ENCODE measurements around the gene RPS2. TPM values are rescaled to one million over a fixed set of nuclear protein-coding genes. Genes with fewer than 3 reads are reported as not detected.
"Not testable (repeated sequence)": the region's sequence is repeated elsewhere in the genome, so short reads cannot be mapped to it uniquely, and the experiment has no call there.

RPS2 gene
- total RNA-seq (2014; rRNA removed; shearing (Covaris generic); ENCODE audit: low replicate concordance) = 7,960 and 10,766 TPM in 2 replicates

DNA sequence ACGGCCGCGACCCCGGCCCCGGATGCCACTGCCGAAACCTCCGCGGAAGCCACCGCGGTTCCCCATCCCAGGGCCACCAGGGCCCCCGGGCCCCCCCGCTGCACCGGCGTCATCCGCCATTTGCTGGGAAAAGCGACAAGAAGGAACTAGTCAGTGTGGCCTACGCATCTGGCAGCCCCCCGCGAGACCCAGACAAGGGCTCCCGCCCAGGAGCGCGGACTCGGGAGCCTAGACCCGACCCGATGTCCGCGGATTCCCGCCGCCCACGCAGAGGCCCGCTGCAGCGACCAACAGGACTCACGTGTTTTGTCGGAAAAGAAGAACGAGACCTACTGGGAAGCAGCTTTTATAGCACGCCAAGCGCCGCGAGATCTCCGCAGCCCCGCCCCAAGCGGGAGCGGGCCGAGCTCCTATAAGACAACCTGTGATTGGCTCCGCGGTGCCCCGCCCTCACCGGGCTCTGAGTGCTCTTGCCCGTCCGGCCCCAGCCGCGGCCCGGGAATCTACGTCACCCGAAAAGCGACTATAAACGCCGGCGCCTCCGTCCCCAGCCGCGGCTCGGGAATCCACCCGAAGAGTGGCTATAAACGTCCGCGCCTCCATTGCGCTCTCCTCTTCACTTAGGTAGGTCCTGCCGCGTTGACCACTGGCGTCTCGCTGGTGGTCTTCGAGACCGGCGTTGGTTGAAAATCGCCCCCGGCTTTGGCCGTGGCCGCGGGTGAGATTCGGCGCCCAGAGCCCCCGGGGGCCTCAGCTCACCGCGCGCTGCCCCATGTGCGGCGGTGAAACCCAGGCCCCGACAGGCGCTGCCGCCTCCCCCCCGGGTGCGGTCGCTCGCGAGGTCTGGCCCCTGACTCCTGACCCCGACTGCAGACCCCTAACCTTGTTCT, at the start of gene RPS2:
RPS2 (minus strand) TSS at position 321 of the 890 bp plus-strand sequence; CDS start at position 120, 201 bp downstream.
- in situ Hi-C loops (cut with HindIII; ENCODE audit: low pct_unique_long_range_greater_than_20kb, low sequenced_read_pairs) = loop anchor here (10.0 kb wide), 1 partner anchor 100 kb away; no protein-coding TSS in a partner anchor
- peak; percentile 97 for DNase-seq (ENCODE audit: low read depth)

GRCh38 chr16:2013527-2013926, 48.9 kb upstream of the RPS2 start:
- no peak for DNase-seq (ENCODE audit: low read depth)
- in situ Hi-C loops (cut with HindIII; ENCODE audit: low pct_unique_long_range_greater_than_20kb, low sequenced_read_pairs) = no loop called here

DNA sequence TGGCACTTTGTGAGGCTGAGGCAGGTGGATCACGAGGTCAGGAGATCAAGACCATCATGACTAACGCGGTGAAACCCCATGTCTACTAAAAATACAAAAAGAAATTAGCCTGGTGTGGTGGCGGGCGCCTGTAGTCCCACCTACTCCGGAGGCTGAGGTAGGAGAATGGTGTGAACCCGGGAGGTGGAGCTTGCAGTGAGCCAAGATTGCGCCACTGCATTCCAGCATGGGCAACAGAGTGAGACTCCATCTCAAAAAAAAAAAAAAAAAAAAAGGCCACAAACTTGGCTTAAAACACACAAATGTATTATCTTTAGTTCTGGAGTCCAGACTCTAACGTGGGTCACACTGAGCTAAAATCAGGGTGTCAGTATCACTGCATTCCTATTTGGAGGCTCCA, 47.1 kb upstream of the RPS2 start:
- DNase-seq (ENCODE audit: low read depth); in situ Hi-C loops (cut with HindIII; ENCODE audit: low pct_unique_long_range_greater_than_20kb, low sequenced_read_pairs): not testable (repeated sequence)

- DNase-seq (ENCODE audit: low read depth) = peak; percentile 84
- in situ Hi-C loops (cut with HindIII; ENCODE audit: low pct_unique_long_range_greater_than_20kb, low sequenced_read_pairs) = no loop called here
Observed at GRCh38 chr16:2009791-2010510, 45.3 kb upstream of the RPS2 start, which contains the start of gene ZNF598. Gene ZNF598 (minus strand): TSS chr16:2009821.

DNA sequence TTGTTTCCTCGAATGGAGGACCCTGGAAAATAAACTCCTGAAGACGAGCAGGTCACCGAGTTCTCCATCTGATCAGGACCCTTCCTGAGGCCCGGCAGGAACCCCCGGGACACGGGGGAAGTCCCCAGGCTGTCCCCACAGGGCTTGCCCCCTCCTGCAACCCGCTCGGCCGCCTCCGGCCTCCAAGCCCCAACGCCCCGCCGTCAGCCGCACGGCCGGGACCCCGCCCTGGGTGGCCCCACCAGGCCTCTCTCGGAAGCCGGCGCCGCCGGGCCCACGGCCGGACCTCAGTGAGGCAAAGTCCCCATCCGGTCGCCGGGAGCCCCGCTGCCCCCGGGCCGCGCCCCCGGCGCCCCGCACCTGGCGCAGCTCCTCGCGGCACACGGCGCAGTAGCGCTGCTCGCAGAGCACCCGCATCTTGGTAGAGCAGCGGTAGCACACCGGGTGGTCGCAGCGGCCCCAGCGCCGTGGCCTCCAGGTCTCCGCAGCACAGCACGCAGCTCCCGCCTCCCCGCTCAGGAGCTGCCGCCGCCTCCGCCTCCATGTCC, 44.6 kb upstream of the RPS2 start:
- no peak for DNase-seq (ENCODE audit: low read depth)

GRCh38 chr16:2008631-2009163, 44.1 kb upstream of the RPS2 start:
- DNase-seq (ENCODE audit: low read depth) = no peak
- in situ Hi-C loops (cut with HindIII; ENCODE audit: low pct_unique_long_range_greater_than_20kb, low sequenced_read_pairs) = no loop called here

More for the DNA sequence above, 44.6 kb upstream of the RPS2 start:
- in situ Hi-C loops (cut with HindIII; ENCODE audit: low pct_unique_long_range_greater_than_20kb, low sequenced_read_pairs) = no loop called here

DNA sequence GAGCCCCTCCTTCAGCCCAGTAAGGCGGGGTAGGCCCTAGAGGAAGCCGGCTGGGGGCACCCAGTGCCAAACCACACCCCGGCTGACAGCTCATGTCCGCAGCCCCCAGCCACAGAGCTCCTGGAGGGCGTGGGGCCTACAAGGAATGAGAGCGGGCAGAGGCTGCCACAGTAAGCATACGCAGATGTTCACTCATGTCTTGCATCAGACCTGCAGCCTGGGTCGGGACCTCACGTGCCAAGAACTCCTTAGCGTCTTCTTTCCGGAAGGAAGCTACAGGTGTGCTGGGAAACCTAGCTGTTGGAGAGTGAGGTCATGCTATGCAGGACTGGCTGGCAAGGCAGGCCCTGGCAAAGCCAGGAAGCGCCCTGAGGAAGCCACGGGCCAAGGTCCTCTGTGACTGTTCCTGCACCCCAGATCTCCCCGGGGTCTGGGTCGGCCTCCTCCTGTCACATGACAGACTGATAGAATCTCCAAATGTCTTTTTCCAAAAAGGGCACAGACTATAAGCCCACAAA, 43.4 kb upstream of the RPS2 start:
- in situ Hi-C loops (cut with HindIII; ENCODE audit: low pct_unique_long_range_greater_than_20kb, low sequenced_read_pairs) = no loop called here
- no peak for DNase-seq (ENCODE audit: low read depth)

- DNase-seq (ENCODE audit: low read depth) = no peak
- in situ Hi-C loops (cut with HindIII; ENCODE audit: low pct_unique_long_range_greater_than_20kb, low sequenced_read_pairs) = no loop called here
Observed at GRCh38 chr16:2007081-2007836, 42.6 kb upstream of the RPS2 start.

- in situ Hi-C loops (cut with HindIII; ENCODE audit: low pct_unique_long_range_greater_than_20kb, low sequenced_read_pairs) = no loop called here
Observed at GRCh38 chr16:2006317-2006716, 41.7 kb upstream of the RPS2 start.

GRCh38 chr16:2005646-2006045, 41.0 kb upstream of the RPS2 start:
- in situ Hi-C loops (cut with HindIII; ENCODE audit: low pct_unique_long_range_greater_than_20kb, low sequenced_read_pairs) = no loop called here
- DNase-seq (ENCODE audit: low read depth) = no peak

More at GRCh38 chr16:2006317-2006716, 41.7 kb upstream of the RPS2 start:
- DNase-seq (ENCODE audit: low read depth) = no peak

DNA sequence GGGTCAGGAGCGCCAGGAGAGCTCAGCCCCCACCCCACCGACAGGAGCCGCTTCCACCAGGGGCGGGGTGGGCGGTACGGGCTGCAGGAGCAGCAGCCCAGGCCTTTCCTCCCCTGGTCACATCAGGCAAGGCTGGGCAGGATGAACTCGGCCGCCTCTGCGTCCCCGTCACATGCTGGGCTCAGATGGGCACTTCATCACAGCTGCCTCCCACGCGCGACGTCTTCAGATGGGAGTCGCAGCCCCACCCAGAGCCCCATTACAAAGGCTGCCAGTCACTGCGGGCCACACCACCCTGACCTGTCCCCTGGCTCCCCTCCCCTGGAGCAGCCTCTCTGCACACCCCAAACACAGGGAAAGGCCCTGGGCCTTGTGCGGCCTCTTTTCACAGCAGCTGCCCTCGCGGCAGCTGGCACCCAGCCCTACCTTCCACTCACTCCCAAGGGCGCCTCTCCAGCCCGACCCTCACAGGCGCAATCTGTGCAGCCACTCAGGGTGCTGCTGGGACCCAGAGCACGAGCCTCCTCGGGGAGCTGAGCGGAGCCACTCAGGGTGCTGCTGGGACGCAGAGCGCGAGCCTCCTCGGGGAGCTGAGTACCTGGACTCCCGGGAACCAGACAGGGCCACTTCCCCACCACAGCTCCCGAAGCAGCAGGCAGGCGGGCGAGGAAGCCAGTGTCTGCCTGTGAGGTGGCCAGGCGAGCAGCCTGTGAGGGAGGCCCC, 40.3 kb upstream of the RPS2 start:
- no peak for DNase-seq (ENCODE audit: low read depth)
- in situ Hi-C loops (cut with HindIII; ENCODE audit: low pct_unique_long_range_greater_than_20kb, low sequenced_read_pairs) = no loop called here

- peak; percentile 90 for DNase-seq (ENCODE audit: low read depth)
- in situ Hi-C loops (cut with HindIII; ENCODE audit: low pct_unique_long_range_greater_than_20kb, low sequenced_read_pairs) = no loop called here
Observed at GRCh38 chr16:2003827-2004641, 39.4 kb upstream of the RPS2 start.

- in situ Hi-C loops (cut with HindIII; ENCODE audit: low pct_unique_long_range_greater_than_20kb, low sequenced_read_pairs) = no loop called here
Observed at GRCh38 chr16:2003231-2003826, 38.7 kb upstream of the RPS2 start.

DNA sequence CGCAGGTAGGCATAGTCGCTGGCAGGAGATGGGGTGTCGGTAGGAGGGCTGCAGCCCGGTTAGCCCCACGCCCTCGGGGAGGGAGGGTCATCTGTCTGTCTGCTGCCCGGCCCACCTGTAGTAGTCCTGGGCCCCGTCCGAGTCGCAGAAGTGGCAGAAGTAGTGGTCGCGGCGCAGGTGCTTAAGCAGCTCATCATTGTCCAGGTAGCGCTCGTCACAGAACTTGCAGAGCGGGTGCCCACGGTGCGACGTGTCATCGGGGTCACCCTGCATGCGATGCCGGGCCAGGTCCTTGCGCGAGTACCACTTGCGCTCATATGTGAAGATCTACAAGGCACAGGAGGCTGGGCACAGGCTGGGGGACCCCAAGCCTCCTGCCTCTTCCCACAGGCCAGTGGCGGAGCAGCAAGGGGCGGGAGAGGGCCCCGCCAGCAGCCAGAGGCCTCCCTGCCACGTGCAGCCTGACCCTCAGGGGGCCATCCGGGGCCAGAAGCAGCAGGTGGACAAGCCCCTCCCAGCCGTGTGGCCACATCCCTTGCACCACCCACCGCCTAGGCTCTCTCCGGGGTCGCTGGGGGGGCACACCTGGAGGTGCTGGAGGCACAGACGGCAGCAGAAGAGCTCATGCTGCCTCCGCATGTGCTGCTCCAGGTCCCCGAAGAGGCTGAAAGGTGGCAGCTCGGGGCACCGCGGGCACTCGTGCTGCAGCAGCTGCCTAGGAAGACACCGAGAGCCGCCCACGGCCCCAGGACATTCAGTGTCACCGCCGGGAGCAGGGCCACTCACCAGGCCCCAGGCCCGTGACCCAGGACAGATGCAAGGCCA, 38.0 kb upstream of the RPS2 start:
- no peak for DNase-seq (ENCODE audit: low read depth)
- in situ Hi-C loops (cut with HindIII; ENCODE audit: low pct_unique_long_range_greater_than_20kb, low sequenced_read_pairs) = no loop called here

More at GRCh38 chr16:2003231-2003826, 38.7 kb upstream of the RPS2 start:
- DNase-seq (ENCODE audit: low read depth) = no peak

All from Caki2 (cell line).